Measurements from ENCODE around the gene SHISA6.

DNA sequence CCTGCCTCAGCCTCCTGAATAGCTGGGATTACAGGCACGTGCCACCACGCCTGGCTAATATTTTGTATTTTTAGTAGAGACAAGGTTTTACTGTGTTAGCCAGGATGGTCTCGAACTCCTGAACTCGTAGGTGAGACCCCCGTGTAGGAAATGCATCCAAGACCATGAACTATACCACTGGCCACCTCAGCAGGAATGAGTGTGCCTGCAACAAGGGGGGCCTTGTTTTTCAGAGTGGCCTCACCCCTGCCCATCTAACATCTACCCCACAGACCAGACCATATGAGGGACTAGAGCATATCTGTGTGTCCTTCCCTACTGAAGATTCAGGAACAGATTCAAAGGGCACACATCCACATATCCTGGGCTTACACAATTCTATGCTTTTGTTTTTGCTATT, 44.9 kb downstream of the SHISA6 start:
- TF ChIP-seq POLR2AphosphoS5 (IDR thresholded peaks at IDR 0.05; ENCODE audit: low read depth, low read length) (no peak), TAF1 (IDR thresholded peaks at IDR 0.05; ENCODE audit: borderline replicate concordance, insufficient read depth, low read length) (no peak), SIN3A (IDR thresholded peaks at IDR 0.05; ENCODE audit: borderline replicate concordance, insufficient read depth, low read length) (no peak)
- TF ChIP-seq, protein P1, sequence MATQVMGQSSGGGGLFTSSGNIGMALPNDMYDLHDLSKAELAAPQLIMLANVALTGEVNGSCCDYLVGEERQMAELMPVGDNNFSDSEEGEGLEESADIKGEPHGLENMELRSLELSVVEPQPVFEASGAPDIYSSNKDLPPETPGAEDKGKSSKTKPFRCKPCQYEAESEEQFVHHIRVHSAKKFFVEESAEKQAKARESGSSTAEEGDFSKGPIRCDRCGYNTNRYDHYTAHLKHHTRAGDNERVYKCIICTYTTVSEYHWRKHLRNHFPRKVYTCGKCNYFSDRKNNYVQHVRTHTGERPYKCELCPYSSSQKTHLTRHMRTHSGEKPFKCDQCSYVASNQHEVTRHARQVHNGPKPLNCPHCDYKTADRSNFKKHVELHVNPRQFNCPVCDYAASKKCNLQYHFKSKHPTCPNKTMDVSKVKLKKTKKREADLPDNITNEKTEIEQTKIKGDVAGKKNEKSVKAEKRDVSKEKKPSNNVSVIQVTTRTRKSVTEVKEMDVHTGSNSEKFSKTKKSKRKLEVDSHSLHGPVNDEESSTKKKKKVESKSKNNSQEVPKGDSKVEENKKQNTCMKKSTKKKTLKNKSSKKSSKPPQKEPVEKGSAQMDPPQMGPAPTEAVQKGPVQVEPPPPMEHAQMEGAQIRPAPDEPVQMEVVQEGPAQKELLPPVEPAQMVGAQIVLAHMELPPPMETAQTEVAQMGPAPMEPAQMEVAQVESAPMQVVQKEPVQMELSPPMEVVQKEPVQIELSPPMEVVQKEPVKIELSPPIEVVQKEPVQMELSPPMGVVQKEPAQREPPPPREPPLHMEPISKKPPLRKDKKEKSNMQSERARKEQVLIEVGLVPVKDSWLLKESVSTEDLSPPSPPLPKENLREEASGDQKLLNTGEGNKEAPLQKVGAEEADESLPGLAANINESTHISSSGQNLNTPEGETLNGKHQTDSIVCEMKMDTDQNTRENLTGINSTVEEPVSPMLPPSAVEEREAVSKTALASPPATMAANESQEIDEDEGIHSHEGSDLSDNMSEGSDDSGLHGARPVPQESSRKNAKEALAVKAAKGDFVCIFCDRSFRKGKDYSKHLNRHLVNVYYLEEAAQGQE (IDR thresholded peaks at IDR 0.05; ENCODE audit: insufficient read depth in 1 of 2, low read depth in 2 of 2, low read length in 2 of 2): no peak

All from PFSK-1 (cell line).